HepG2 (cell line): Measurements from ENCODE around the gene CDYL. TPM values are rescaled to one million over a fixed set of nuclear protein-coding genes. Genes with fewer than 3 reads are reported as not detected.

ENCODE experiments used
- ATAC-seq: fragments of 200-7000 bp; cut with Tn5 transposase; 3 replicates; pipeline ENCODE4 v1.9.1; 2020; ENCODE audit warnings: mild to moderate bottlenecking, moderate library complexity
- BruUV-seq: library from RNA; stranded (reverse); fragments of 400-500 nt; replicated peaks from 2 replicates; lab custom pipeline; 2021; lab: Mats Ljungman, UMichigan
- CTCF ChIA-PET: fragments of 300-600 bp; formaldehyde crosslinking; extraction: SDS; loops from one replicate; lab custom pipeline; 2021; ENCODE audit warnings: low total read pairs, inconsistent platforms, low intra/inter-chr PET ratio; lab: Yijun Ruan, JAX
- POLR2A ChIA-PET: fragments of 350-600 bp; sonication (Branson Sonifier 250); formaldehyde crosslinking; loops from one replicate; lab custom pipeline; 2020; ENCODE audit warnings: antibody characterized with exemption, inconsistent platforms; lab: Yijun Ruan, JAX
- DNase-seq: peaks from one replicate; pipeline ENCODE4 v3.0.0-alpha.2; 2015; ENCODE audit warnings: low spot score
- FAIRE-seq: peaks from 3 replicates; lab custom pipeline; 2011; peaks lifted over from hg19 to GRCh38; lab: Jason Lieb, UNC
- H2AFZ ChIP-seq: one replicate; pipeline ENCODE4 v1.6.1; 2011; ENCODE audit warnings: low read length, inconsistent platforms
- H3K27ac ChIP-seq: fragments of 300-600 bp; 3 replicates; pipeline ENCODE4 v1.8.0; 2011; ENCODE audit warnings: mixed run types, mild to moderate bottlenecking, mixed read lengths, low read length, inconsistent platforms; ENCODE audit not compliant: insufficient read depth; ENCODE audit errors: extremely low read length
- H3K27me3 ChIP-seq, 2 experiments: fragments of 200-600 bp in 1 of 2; 2 replicates in 1 of 2; 3 replicates in 1 of 2; pipeline versions ENCODE4 v1.6.0 to v1.8.0; 2011; ENCODE audit warnings: low read length in 2 of 2, mild to moderate bottlenecking in 2 of 2, moderate library complexity in 2 of 2, inconsistent platforms in 1 of 2; ENCODE audit not compliant: insufficient read depth in 2 of 2, control insufficient read depth in 1 of 2
- H3K36me3 ChIP-seq, 2 experiments: fragments of 200-600 bp in 1 of 2; replicated peaks in 1 of 2; 2 replicates in 1 of 2; 3 replicates in 1 of 2; pipeline versions ENCODE4 v1.5.1 to v1.8.0; 2011; ENCODE audit warnings: low read length in 2 of 2, inconsistent platforms in 1 of 2; ENCODE audit not compliant: insufficient read depth in 2 of 2, control insufficient read depth in 1 of 2
- H3K4me1 ChIP-seq: 2 replicates; pipeline ENCODE4 v1.5.1; 2012; ENCODE audit warnings: low read length, inconsistent platforms; ENCODE audit not compliant: insufficient read depth
- H3K4me2 ChIP-seq: 2 replicates; pipeline ENCODE4 v1.6.0; 2011; ENCODE audit warnings: low read depth, low read length, inconsistent platforms
- H3K4me3 ChIP-seq, 3 experiments: fragments of 200-600 bp in 1 of 3; sonication (generic), shearing (Covaris generic) in 1 of 3; replicated peaks in 1 of 3; 2 replicates each; pipeline ENCODE4 v1.5.1; 2011 to 2016; ENCODE audit warnings: low read length in 3 of 3, inconsistent platforms in 2 of 3, low read depth in 2 of 3, mild to moderate bottlenecking in 2 of 3, control low read depth in 1 of 3, mixed read lengths in 1 of 3; ENCODE audit not compliant: insufficient read depth in 1 of 3
- H3K79me2 ChIP-seq: one replicate; pipeline ENCODE4 v1.6.1; 2011; ENCODE audit warnings: low read length, inconsistent platforms; ENCODE audit not compliant: insufficient read depth
- H3K9ac ChIP-seq: 2 replicates; pipeline ENCODE4 v1.6.0; 2011; ENCODE audit warnings: mild to moderate bottlenecking, low read depth, low read length, inconsistent platforms; ENCODE audit not compliant: insufficient read depth
- H3K9me3 ChIP-seq: 2 replicates; pipeline ENCODE4 v1.5.1; 2012; ENCODE audit warnings: mild to moderate bottlenecking, low read length
- H4K20me1 ChIP-seq: 2 replicates; pipeline ENCODE4 v1.6.0; 2011; ENCODE audit warnings: inconsistent platforms, mild to moderate bottlenecking, low read length, moderate library complexity; ENCODE audit not compliant: insufficient read depth
- ATF7 ChIP-seq, 2 experiments: fragments of 450-650 bp in 1 of 2; sonication (generic) in 1 of 2; formaldehyde crosslinking in 1 of 2; IDR thresholded peaks; 2 replicates each; pipeline versions ENCODE4 v1.4.0 to v1.6.1; 2016 to 2020; ENCODE audit warnings: antibody characterized with exemption in 1 of 2, mild to moderate bottlenecking in 1 of 2, missing genetic modification reagents in 1 of 2
- CEBPB ChIP-seq: IDR thresholded peaks from 2 replicates; pipeline ENCODE4 v1.6.1; 2011; ENCODE audit warnings: low read depth, low read length, improper control_type of control experiment, borderline replicate concordance
- ELF3 ChIP-seq: IDR thresholded peaks from 2 replicates; pipeline ENCODE4 v1.6.1; 2016; ENCODE audit warnings: missing genetic modification reagents, missing compliant biosample characterization
- FOXP1 ChIP-seq, 2 experiments: fragments of 450-650 bp in 1 of 2; IDR thresholded peaks; 2 replicates each; pipeline ENCODE4 v1.6.1; 2017 to 2018; ENCODE audit warnings: antibody characterized with exemption in 1 of 2
- HNF4G ChIP-seq, 2 experiments: sonication (generic) in 1 of 2; formaldehyde crosslinking in 1 of 2; IDR thresholded peaks; 2 replicates each; pipeline versions ENCODE4 v1.4.0 to v1.6.1; 2011 to 2020; ENCODE audit warnings: borderline replicate concordance in 2 of 2, low read depth in 2 of 2, mild to moderate bottlenecking in 2 of 2, low read length in 1 of 2, missing genetic modification reagents in 1 of 2, moderate library complexity in 1 of 2
- NR2F2 ChIP-seq: IDR thresholded peaks from 2 replicates; pipeline ENCODE4 v1.6.1; 2012; ENCODE audit warnings: low read depth, inconsistent platforms, borderline replicate concordance
- SAFB2 ChIP-seq: sonication (generic); formaldehyde crosslinking; IDR thresholded peaks from 2 replicates; pipeline ENCODE4 v1.5.1; 2020; ENCODE audit warnings: missing genetic modification reagents, low read depth, mild to moderate bottlenecking, borderline replicate concordance
- ZGPAT ChIP-seq: IDR thresholded peaks from 2 replicates; pipeline ENCODE4 v1.6.1; 2016; ENCODE audit warnings: mild to moderate bottlenecking
- ZNF839 ChIP-seq: sonication (generic); formaldehyde crosslinking; IDR thresholded peaks from 2 replicates; pipeline ENCODE4 v1.4.0; 2020; ENCODE audit warnings: missing genetic modification reagents, mild to moderate bottlenecking, borderline replicate concordance
- WGBS: methylation state at CpG from one replicate; pipeline ENCODE4 v1.1.6; 2017; ENCODE audit warnings: low lambda C conversion rate; 5-methylcytosine and 5-hydroxymethylcytosine counted together
- in situ Hi-C: cut with HindIII; loops from 2 replicates; pipeline ENCODE4 v1.10.0; 2017; ENCODE audit warnings: low pct_unique_long_range_greater_than_20kb; ENCODE audit not compliant: extremely low pct_ligation_motif_present
- intact Hi-C: fragments of 100-400 bp; cut with micrococcal nuclease; formaldehyde crosslinking; loops from one replicate; pipeline ENCODE4 v1.10.0; 2022; ENCODE audit not compliant: unreplicated experiment
- polyA plus RNA-seq, 8 experiments: library from polyadenylated mRNA; depleted of rRNA in 3 of 8; stranded (reverse) in 7 of 8; unstranded in 1 of 8; fragments of >200 nt; fragmentation: Illumina TruSeq in 4 of 8; extraction: Trizol in 4 of 8; gene quantifications; 2 replicates each; pipeline versions ENCODE4 v1.2.1 to v1.2.3, GENCODE V29; 2011 to 2016; ENCODE audit warnings: low read depth in 4 of 8, missing spikeins in 1 of 8, mixed read lengths in 1 of 8; ENCODE audit not compliant: insufficient read depth in 1 of 8
- total RNA-seq, 5 experiments: library from RNA; depleted of rRNA; stranded (reverse); fragments of >200 nt; fragmentation: Illumina TruSeq; extraction: Trizol; gene quantifications; 2 replicates each; pipeline ENCODE4 v1.2.3, GENCODE V29; 2016; ENCODE audit warnings: low read depth in 1 of 5

CDYL gene
- total and polyA plus RNA-seq, 2 of the 13 experiments (the other 11 are each of a cell fraction or from before 2014, with no cell fraction given), result 22.8 to 105 TPM

- peaks cover 5% of the 10 kb centered on the region; the same call in 1 of the 2 replicates for H4K20me1 ChIP-seq
- DNase-seq (no peak), FAIRE-seq (no peak), ATAC-seq (no peak)
- H3K4me3 ChIP-seq, result no peak overlapping the region
- no peak overlapping the region for H3K9ac ChIP-seq
- no peak overlapping the region for H3K27ac ChIP-seq
- no peaks in the 10 kb centered on the region for H3K27me3 ChIP-seq
- in situ Hi-C loops, result no loop called here
- H3K9me3 ChIP-seq, result no peaks in the 10 kb centered on the region
- no TSS peak for BruUV-seq
- TF ChIP-seq ELF3 (CRISPR knock-in tag), result no peak
- TF ChIP-seq ZGPAT, result no peak
- TF ChIP-seq HNF4G (IDR thresholded peaks at IDR 0.05; ENCODE audit: borderline replicate concordance, low read depth, low read length), result no peak
- no peak for TF ChIP-seq HNF4G (CRISPR knock-in tag; IDR thresholded peaks at IDR 0.05; ENCODE audit: borderline replicate concordance, low read depth)
- no peak for TF ChIP-seq SAFB2 (CRISPR knock-in tag)
- TF ChIP-seq NR2F2, result no peak
- TF ChIP-seq CEBPB, result no peak
- TF ChIP-seq FOXP1 (IDR thresholded peaks at IDR 0.05), result no peak
- TF ChIP-seq FOXP1 (CRISPR knock-in tag; IDR thresholded peaks at IDR 0.05), result no peak
- no peak for TF ChIP-seq ZNF839 (CRISPR knock-in tag)
- peak; percentile 55; the same call in 1 of the 2 replicates for TF ChIP-seq ATF7 (IDR thresholded peaks at IDR 0.05)
- no peak for TF ChIP-seq ATF7 (CRISPR knock-in tag; IDR thresholded peaks at IDR 0.05)
- TF ChIP-seq, all 625 proteins: peak for 1
- whole genome bisulfite sequencing, result 96% methylated on average over 5 of the region's 5 CpGs
- Histone ChIP-seq H3K79me2 (peaks cover 65% of the 10 kb centered on the region), H3K4me1 (peaks cover 5% of the 10 kb centered on the region; the same call in 1 of the 2 replicates), H3K36me3 (no peaks in the 10 kb centered on the region), H3K4me2 (no peak overlapping the region), H2AFZ (no peak overlapping the region)
- intact Hi-C loops, result no loop called here
- ChIA-PET POLR2A (interaction anchor here (1.2 kb wide), 1 partner anchor 9 kb away, joined by 3 read pairs; no protein-coding TSS in a partner anchor), CTCF (no interaction called here)
Measured at GRCh38 chr6:4820704-4821276, 44.6 kb downstream of the CDYL start.
